Right atrium auricular region (tissue), 2 donors: Measurements from ENCODE around the gene BICD1. TPM values are rescaled to one million over a fixed set of nuclear protein-coding genes. Genes with fewer than 3 reads are reported as not detected.

Source experiments
- DNase-seq: peaks from one replicate; pipeline ENCODE4 v3.0.0-alpha.2; 2019; ENCODE audit warnings: low spot score
- H3K27ac ChIP-seq, 2 donors: fragments of 200-600 bp; sonication (generic); 1 replicate in 1 of 2; 2 replicates in 1 of 2; pipeline ENCODE4 v1.5.1; 2016 to 2019
- H3K27me3 ChIP-seq, 2 donors: fragments of 200-600 bp; sonication (generic); one replicate each; pipeline versions ENCODE4 v1.5.1 to v1.6.0; 2017 to 2019
- H3K36me3 ChIP-seq: fragments of 200-600 bp; sonication (generic); one replicate; pipeline ENCODE4 v1.5.1; 2016
- H3K4me1 ChIP-seq, 2 donors: fragments of 200-600 bp; sonication (generic); one replicate each; pipeline versions ENCODE4 v1.5.1 to v1.6.0; 2017 to 2019
- H3K4me3 ChIP-seq, 2 donors: fragments of 200-600 bp; sonication (generic); 1 replicate in 1 of 2; 2 replicates in 1 of 2; pipeline ENCODE4 v1.5.1; 2017 to 2019; ENCODE audit warnings: mild to moderate bottlenecking in 1 of 2, moderate library complexity in 1 of 2
- H3K9me3 ChIP-seq, 2 donors: fragments of 200-600 bp; sonication (generic); one replicate each; pipeline ENCODE4 v1.5.1; 2019
- CTCF ChIP-seq, 2 donors: fragments of 200-600 bp; sonication (generic); IDR thresholded peaks; one replicate each; pipeline ENCODE4 v1.5.1; 2019; ENCODE audit warnings: antibody characterized with exemption in 2 of 2
- total RNA-seq, 2 donors: library from RNA; depleted of rRNA; stranded (reverse); fragments of >200 nt; gene quantifications; one replicate each; pipeline ENCODE4 v1.1.0, GENCODE V29; 2016

BICD1 gene
- total RNA-seq, 2 donors from 2014 or later = 3.3 to 6.6 TPM

- H3K4me3 ChIP-seq = no peak overlapping the region
- no peak for TF ChIP-seq CTCF (IDR thresholded peaks at IDR 0.05)
Observed at GRCh38 chr12:32252199-32253073, 145.8 kb downstream of the BICD1 start.

GRCh38 chr12:32253154-32253790, 146.6 kb downstream of the BICD1 start:
- Histone ChIP-seq H3K9me3 (peaks cover 0 to 5% of the 10 kb centered on the region in 2 donors), H3K4me3 (no peak overlapping the region), H3K4me1 (no peaks in the 10 kb centered on the region), H3K36me3 (no peaks in the 10 kb centered on the region), H3K27me3 (no peaks in the 10 kb centered on the region), H3K27ac (no peak overlapping the region)
- TF ChIP-seq CTCF (IDR thresholded peaks at IDR 0.05) = no peak
- DNase-seq = no peak

More at GRCh38 chr12:32252199-32253073, 145.8 kb downstream of the BICD1 start:
- Histone ChIP-seq H3K27ac (no peak overlapping the region), H3K4me1 (no peaks in the 10 kb centered on the region), H3K9me3 (no peaks in the 10 kb centered on the region), H3K27me3 (no peaks in the 10 kb centered on the region), H3K36me3 (no peaks in the 10 kb centered on the region)
- no peak for DNase-seq

- Histone ChIP-seq H3K36me3 (no peaks in the 10 kb centered on the region), H3K27me3 (no peaks in the 10 kb centered on the region), H3K4me3 (no peak overlapping the region), H3K4me1 (no peaks in the 10 kb centered on the region), H3K9me3 (peaks cover 0 to 5% of the 10 kb centered on the region in 2 donors), H3K27ac (no peak overlapping the region)
- TF ChIP-seq CTCF (IDR thresholded peaks at IDR 0.05) = no peak
- DNase-seq = no peak
Observed at GRCh38 chr12:32254260-32254956, 147.8 kb downstream of the BICD1 start.

GRCh38 chr12:32255588-32255987, 148.9 kb downstream of the BICD1 start:
- no peak for TF ChIP-seq CTCF (IDR thresholded peaks at IDR 0.05)

DNA sequence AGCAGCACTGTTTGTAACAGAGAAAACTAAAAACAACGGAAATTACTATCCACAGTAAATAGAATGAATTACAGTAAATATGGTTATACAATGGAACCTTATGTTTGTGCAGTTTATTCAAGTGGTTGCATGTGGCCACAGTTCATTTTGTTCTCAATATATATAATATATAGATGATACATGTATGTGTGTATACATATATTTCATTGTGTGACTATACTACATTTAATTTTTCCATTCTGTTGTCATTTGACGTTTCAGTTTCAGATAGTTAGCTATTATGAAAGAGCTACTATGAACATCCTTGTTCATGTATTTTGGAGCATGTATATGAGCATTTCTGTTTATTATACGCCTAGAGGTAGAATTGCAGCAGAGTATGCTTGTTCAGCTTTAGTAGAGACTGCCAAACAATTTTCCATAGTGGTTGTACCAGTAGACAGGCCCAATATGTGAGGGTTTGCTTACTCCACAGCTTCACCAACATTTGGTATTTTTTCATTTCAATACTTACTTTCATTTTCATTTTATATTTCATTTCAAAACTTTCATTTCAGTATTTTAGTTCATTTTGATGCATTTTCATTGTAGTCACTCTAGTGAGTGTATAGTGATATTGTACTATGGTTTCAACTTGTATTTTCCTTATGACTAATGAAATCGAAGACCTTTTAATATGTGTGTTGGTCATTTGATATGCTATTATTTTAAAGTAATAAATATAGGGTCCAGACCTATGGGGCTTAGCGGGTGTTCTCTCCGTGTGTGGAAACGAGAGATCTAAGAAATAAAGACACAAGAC, 151.2 kb downstream of the BICD1 start:
- Histone ChIP-seq H3K4me1 (no peaks in the 10 kb centered on the region), H3K27me3 (no peaks in the 10 kb centered on the region), H3K36me3 (no peaks in the 10 kb centered on the region), H3K4me3 (no peak overlapping the region), H3K9me3 (peaks cover 0 to 5% of the 10 kb centered on the region in 2 donors), H3K27ac (no peak overlapping the region)
- no peak for TF ChIP-seq CTCF (IDR thresholded peaks at IDR 0.05)
- no peak for DNase-seq

More at GRCh38 chr12:32255588-32255987, 148.9 kb downstream of the BICD1 start:
- Histone ChIP-seq H3K4me3 (no peak overlapping the region), H3K9me3 (peaks cover 0 to 5% of the 10 kb centered on the region in 2 donors), H3K27ac (no peak overlapping the region), H3K36me3 (no peaks in the 10 kb centered on the region), H3K27me3 (no peaks in the 10 kb centered on the region), H3K4me1 (no peaks in the 10 kb centered on the region)
- DNase-seq = no peak
